Activated CD4-positive, alpha-beta T cell treated with anti-CD3 and anti-CD28 coated beads, Interleukin-2, Interleukin-6, amounts not matched to agents 100 ng/mL and 50 ng/mL, durations not matched to agents 16 hours and 8 hours (primary cell): Measurements from ENCODE around the gene MSI2.

Experiments
- DNase-seq: peaks from one replicate; pipeline ENCODE4 v3.0.0-alpha.2; 2020

The MSI2 gene

DNA sequence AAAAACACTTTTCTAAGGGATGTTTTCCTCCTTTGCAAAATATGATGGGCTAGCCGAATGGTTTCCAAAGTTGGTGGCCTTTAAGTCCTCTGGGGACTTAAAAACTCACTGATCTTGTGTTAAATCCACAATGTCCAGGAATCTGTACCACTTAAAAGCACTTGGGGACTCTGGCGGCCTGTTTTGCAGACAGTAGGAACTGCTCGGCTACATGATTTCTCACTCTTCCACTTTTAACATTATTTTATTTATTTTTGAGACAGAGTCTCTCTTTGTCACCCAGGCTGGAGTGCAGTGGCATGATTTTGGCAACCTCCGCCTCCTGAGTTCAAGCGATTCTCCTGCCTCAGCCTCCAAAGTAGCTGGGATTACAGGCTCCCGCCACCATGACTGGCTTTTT, 9.1 kb upstream of the MSI2 start:
- no peak for DNase-seq

DNA sequence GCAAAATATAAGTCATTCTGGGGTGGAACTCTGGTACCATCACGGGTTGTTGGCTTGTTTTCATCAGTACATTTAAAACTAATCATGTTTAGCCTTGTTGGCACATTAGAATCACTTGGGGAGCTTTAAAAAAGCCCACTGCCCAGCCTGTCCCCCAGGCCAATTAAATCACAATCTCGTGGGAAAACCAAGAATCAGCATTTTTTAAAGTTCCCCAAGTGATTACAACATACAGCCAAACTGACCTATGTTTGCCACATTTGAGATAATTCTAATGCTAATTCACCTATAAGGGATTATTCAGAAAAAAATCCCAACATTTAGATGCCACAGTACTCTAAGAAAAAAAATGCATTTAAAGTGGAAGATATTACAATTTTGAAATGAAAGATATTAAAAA, 8.4 kb upstream of the MSI2 start:
- DNase-seq: no peak

DNA sequence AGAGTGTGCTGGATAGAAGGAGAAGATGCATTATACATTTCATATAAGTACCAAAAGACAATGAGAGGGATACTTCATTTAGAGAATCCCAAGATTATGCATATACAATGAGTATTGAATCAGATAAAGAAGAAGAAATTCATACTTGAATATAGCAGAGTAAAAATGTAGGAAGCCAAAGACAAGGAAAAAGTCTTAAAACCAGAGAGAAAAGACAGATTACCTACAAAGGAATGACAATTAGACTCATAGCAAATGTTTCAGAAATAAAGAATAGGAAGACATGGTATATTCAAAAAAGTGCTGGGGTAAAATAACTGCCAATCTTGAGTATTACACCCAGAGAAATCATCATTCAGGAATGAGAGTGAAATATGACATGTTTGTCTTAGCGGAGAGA, 6.8 kb upstream of the MSI2 start:
- no peak for DNase-seq

DNA sequence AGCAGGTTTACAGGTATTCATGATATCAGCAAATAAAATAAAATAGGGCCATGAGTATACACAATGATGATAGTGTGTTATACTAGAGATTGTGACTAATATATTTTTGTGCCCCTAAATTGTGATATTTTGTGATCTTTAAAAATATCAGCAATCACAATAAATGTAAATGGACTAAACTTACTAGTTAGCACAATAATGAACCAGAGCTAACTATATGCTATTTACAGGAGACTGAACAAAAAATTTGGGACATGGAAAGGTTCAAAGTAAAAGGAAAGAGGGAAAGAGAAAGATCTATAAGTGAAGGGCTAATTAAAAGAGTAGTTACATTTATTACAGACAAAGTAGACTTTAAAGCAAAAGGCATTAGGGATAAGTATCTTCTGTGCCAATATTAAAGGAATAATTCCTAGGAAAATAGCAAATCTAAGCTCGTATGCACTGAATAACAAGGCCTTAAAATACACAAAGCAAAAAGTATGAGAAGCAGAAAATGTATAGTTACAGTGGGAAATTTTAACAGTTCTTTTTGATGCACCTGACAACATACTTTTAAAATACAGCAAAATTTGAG, 5.0 kb upstream of the MSI2 start:
- DNase-seq: no peak

DNA sequence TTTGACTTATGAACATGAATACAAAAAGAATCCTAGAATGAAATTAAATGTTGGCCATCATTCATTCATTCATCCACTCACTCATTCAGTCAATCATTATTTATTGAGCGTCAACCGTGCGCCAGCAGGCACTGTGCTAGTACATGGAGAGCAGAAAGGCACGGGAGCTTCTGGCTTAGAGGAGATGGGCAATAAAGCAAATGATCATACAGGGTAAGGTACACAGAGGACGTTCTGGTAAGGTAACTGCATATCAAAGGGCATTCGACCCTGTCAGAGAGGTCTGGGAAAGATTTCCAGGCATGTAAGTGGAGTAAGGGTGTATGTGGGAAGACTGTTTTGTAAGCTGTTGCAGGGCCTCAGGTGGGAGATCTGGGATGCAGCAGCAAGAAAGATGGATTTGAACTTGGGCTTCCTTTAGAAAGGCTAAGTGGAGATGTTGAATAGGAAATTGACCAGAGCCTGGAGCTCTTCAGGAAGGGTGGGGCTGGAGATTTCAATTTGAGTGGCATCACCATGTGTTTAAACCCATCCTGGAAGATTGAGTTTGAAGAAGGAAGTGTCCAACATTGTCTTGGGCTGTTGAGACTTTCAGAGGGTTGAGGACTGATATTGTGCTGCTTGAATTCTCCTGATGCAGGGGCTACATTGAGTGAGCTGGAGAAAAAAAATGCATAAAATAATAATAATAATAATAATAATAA, 2.8 kb upstream of the MSI2 start:
- DNase-seq: no peak

DNA sequence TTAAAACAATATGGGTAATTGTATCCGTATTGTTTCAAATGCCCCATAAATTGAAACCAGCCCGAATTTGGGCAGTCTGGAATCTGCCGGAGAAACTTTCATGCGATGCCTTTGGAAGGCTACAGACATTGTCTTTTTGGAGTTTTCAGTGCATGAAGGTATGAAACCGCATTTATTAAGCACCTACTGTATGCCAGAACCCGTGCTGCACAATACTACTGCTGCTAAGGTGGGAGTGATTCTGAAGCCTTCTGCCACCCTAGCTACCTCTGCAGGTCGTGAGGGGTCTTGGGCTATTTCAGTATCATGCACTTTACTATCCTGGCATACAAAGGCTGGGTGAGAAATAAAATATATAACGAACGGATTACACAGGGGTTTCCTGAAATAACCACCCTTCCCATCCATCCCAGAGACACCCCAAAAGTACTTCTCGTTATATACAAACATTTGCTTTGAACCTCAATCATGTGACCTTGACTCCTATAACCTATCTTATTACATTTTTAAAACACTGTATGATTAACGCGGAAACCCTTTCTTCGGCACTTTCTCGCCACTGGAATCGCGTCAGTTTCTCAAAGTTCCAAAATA, 1.0 kb upstream of the MSI2 start:
- no peak for DNase-seq

DNA sequence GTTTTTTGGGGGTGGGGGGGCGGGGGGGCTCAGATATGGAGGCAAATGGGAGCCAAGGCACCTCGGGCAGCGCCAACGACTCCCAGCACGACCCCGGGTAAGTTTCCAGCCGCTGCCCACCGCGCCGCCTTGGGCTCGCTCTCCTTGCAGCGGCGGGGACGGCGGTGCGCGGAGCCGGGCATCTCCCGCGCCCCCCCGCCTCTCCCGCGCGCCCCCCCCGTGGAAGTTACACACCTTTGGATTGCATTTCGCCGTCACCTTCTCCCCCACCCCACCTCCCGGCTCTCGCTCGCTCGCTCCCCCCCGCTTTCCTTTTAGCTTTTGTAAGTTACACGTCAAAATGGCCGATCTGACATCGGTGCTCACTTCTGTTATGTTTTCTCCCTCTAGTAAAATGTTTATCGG, 387 bp downstream of the MSI2 start:
- peak; percentile 36 for DNase-seq

DNA sequence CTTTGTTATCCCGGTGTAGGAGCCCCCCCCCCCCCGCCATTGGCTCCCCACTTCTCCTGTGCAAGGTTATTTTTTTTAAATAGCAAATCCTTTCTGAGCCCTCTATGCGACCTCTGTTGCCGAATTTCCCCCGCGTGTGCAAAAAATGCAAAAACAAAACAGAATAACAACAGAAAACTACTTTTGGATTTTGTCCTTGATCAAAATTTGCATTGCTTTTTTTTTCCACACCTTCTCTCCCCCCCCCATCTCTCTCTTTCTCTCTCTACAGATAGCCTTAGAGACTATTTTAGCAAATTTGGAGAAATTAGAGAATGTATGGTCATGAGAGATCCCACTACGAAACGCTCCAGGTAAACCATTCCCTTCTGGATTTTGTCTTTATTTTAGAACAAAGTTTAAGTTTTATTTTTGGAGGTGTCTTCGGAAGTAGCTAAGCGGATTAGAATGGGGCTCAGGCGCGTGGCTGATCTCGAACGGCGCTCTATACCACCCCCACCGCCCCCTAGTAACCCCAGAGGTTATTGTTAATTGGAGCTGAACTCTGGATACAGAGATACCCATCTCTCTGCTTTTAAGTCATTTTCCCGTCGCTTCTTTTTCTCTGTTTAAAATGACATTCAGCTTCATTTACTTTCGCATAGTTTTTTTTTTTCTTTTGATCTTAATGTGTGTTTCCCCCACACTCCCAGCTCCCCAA, 1.0 kb downstream of the MSI2 start:
- DNase-seq: peak; percentile 25

DNA sequence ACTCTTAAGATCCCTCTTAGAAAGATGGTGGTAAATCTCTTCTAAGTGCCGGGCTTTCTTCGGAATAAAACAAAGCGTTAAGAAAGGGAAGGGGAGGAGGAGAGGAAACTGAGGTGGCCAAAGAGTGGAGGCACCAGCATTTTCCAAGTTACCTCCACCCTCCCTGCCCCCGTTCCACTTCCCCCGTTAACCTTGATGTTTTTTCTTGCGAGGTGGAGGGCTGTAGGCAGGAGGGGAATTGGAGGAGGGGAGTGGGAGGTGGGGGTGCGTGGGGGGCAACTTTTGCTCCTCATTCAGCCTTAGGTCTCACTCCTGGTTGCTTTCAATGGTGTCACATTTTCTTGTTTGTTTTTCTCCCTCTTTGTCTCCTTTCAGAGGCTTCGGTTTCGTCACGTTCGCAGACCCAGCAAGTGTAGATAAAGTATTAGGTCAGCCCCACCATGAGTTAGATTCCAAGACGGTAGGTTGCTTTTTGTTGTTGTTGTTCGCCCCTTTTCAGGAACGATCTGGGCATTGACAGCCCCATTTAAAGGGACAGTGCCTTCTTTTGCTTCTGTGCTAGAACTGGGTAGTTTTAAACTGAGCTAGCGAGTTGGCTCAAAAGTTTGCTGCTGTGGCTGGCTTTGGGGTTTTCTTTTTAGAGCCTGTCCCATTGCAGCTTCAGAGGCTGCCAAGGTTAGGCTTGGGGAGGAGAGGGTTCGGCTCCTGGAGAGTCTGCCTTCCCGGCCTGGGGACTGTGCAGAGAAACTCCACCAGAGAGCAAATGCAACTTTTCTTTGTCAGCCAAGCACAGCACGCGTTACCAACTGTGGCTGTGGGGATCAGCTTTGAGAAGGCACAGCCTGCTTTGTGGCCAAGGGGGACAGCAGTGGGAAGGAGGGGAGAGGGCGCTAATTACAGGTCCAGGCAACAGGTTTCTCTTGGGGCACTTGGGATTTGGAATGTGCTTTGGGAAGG, 1.9 kb downstream of the MSI2 start:
- DNase-seq: peak; percentile 13

DNA sequence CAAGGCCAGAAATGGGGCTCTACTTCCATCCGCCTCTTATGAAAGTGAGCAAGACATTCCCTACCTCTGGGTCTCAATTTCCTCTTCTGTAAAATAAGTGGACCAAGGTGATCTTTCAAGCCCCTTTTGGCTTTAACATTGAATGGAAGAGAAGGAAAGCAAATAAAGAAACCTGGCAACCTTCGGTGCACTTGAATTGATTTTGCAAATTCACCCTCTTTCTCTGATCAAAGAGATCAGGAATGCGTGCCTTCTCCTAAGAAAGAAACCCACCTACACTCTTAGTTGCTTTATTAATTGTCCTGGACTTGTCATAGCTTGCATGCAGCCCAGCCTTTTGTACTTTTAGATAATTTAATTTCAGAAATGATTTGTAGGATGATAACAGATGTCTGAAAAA, 3.0 kb downstream of the MSI2 start:
- DNase-seq: no peak

DNA sequence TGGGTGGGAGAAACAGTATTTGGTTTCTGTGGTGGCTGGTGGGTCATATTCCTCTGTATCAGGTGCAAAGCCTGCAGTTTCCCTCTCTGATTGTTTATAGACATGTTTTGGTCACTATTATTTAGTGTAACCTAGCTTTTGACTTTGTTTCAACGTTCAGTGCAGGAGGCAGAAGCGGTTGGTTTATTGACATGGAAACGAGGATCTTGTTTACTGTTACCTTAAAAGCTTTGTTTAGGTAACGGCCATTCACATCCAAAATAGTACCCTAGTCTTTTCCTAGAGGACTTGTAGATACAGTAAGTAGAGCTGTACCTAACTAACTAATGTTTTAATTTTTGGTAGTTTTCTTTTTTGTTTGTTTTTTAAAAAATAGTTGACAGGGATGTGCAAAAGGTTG, 3.5 kb downstream of the MSI2 start:
- DNase-seq: no peak

DNA sequence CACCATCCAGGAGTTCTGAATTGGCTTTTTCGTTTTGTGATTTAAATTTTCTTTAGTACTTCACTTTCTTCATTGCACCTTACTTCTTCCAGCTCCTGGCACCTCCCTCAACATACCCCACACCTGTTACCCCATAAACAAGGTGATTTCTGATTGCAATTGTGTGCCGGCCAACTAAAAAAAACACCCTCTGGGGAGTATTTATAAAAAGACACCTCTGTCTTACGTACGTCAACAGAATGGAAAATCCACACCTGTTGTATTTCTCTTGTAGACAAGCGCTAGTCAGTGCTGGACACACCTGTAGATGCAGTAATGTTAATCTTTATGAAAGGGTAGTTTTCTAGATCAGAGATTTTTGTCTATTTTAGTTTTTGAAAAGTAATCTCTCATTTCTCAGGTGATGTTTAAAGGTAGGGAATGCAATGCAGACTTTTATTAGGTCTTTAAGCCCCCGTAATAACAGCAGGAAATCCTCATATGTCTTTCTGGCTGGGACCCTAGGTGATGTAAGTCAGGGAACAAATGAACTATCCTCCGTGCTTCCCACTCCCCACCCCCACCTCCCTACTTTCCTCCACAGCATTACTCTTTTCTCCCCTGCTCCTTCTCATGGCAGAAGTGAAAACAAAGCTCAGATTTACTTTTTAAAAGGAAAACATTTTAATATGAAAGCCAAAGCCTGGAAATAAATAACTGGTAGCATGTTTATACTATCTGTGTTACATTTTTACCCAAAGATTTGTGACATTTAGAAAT, 4.2 kb downstream of the MSI2 start:
- DNase-seq: no peak

DNA sequence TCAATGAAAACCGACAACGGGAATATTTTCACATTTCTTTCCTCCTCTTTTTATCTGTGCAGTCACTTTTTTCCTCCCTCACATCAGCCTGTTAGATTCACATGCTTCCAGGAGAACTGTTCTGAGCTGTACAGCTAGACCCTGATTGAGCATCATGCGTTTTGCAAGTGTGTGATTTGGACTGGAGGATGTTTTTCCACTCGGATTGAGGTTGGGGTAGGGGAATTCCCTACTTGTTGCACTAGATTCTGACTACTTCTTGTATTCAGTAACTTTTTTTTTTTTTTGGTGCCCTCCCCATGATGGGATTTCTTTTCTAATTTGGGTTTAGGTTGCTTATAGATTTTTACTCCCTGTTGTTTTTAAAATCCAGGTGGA, 4.8 kb downstream of the MSI2 start:
- no peak for DNase-seq

DNA sequence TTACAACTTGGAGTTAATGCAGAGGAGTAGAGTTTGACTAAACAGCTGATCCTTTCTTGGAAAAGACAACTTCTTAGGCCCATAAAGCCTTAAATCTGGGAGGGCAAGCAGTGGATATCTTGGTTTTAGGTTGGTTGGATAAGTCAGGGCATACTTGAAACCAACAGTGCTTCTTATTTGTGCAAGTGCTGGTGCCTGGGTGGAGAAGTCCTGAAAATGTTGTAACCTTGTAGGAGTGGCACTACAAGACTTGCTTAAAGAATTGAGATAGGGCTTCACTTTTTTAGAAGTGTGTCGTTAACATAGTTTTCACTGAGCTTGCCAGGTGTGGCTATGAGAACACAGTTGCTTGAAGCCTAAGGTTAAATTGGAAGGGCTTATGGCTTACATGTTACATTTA, 6.2 kb downstream of the MSI2 start:
- DNase-seq: no peak

DNA sequence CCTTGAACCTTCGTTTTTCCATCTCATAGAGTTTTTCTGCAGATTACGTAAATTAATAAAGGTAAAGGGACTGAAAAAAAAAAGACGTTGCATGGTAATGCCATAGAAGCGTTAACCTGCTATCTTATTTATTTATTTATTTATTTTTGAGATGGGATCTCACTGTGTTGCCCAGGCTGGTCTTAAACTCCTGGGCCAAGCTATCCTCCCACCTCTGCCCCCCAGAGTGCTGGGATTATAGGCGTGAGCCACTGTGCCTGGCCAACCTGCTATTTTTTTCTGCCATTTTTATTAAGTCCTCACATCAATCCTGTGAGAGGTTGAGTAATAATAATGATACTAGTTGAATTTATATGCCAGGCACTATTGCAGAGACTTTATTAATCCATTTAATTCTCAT, 7.9 kb downstream of the MSI2 start:
- DNase-seq: no peak

DNA sequence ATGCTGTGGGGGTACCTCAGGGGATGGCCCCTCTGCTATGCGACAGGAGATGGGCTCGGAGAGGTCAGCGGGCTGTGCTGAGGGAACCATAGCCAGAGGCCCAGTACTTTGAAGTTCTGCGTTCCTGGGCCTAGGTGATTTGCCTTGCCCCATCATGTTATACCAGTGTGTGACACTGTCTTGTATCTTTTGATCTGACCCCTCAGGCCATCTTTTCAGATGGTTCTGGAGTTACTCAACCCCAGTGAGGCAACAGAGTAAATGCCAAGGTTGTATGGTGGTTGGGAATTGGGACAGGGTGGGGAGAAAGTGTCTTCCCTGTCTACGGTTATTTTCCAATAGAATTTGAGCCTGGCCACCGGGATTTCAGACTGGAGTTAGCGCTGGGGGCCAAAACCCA, 8.5 kb downstream of the MSI2 start:
- DNase-seq: no peak

DNA sequence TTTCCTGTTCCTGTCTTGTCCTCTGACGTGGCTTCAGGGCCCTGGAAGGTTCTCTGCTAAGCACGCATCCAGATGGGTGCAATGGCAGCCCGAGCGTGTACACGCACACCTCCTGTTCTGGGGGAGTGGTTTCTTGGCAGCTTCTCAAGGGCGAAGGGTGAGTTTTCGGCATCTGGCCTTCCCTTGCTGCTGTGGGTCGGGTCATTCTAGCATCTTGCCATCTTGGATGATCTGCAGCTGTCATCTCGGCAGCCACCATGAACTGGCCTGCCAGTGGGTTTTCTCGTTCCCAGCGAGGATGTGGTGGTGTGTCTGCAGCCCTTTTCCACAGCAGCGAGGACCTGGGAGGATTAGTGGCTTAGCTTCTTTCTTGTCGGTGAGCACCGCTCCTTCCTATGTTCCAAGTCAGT, 10.6 kb downstream of the MSI2 start:
- no peak for DNase-seq

DNA sequence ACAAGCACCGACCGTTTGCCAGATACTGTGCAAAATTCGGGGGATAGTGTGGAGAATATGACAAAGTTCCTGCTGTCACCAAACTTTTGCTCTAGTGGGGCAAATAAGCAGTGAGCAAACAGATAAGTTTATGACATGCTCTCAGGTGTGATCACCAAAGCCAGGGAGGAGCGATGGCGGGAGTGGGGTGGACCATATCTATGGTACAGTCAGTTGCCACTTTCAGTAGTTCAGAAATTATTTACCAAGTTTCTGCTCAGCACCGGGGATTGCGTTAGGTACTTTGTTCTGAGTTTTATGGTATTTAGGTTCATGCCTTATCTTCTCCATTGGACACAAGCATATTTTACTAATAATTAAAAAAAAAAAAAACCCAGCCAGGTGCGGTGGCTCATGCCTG, 11.9 kb downstream of the MSI2 start:
- no peak for DNase-seq

DNA sequence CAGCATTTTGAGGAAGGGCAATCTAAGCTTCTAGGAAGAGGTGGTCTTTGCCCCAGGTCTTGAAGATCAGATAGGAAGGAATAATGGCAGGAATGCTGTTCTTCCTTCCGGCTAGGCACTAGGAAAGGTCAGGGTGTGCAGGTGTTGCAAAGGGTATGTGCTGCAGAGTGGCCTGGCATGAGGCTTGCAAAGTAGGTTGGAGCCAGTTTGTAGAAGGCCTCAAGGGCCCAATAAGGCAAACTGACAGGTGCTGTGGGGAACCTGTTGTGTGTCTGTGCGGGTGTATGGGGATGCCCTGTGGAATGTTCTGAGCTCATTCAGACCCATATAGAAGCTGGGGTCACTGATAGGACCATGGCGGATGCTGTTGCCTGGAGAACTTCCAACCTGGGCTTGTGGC, 12.7 kb downstream of the MSI2 start:
- DNase-seq: no peak

DNA sequence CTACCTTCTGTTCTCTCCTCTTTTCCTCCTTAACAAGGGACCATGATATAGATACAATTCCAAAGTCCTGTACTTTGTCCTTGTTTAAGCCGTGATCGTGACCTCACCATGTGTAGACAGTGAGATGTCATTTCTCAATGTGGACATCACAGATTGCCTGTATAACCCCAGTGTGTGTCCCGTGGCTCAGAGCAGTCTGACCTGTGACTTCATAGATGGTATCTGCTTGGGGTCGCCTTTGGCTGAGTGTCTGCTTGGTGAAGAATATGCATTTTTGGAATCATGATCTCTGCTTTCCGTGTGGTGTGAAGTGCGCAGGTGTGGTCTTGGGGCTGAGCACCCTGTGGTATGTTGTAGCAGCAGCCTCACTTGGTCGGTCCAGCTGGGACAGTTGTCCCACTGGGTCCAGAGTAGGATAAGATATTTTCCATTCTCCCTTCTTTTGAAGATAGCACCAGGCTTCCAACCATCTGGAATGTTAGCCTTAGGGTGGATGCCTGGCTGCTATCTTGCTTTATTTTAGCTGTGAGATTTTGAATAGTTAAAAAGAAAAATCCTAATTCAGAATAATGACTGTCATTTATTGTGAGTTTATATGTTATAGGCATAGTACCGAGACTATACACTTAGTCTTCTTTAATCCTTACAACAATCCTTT, 13.4 kb downstream of the MSI2 start:
- DNase-seq: no peak

DNA sequence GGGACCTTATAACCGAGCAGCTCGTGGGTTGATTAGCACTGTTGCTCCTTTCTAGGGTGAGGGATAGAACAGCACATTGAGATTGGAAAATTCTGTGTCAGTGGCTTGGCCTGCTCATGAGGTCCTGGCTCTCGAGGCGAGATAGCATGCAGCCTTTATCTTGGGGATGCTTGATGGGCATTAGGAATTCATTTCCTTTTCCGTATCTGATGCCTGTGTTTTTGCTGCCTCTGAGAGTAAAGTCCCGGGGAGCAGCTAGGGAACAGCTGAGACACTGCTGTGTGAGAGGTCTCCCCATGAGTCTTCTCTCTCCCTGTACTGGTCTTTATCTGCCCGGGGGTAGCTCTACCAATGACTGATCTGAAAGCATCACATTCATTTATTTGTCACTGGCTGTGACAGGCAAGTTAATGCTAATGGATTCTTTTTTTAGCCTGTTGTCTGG, 14.5 kb downstream of the MSI2 start:
- no peak for DNase-seq

DNA sequence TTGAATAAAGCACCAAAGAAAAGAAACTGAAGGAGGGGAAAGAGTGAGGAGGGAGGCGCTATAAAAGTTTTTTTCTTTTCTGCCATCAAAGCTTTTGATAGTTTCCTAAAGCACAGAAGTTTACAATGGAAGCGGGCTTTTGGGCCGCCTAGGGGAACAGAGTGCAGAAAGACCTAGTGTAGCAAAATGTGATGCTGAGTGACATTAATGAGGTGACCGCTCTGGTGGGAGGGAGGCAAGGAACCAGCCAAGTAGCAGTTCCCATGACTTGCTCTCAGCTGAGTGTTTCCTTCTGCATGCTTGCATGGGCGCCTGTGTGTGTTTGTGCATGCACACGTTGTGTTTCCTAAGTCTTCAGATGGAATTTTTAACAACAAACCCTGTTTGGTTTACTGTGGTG, 15.5 kb downstream of the MSI2 start:
- DNase-seq: no peak
